Measurements from ENCODE around the gene IYD. TPM values are rescaled to one million over a fixed set of nuclear protein-coding genes. Genes with fewer than 3 reads are reported as not detected.

The IYD gene
- total and polyA plus RNA-seq, 9 of the 15 experiments (the other 6 are each of a cell fraction or from before 2014, with no cell fraction given), result not detected

DNA sequence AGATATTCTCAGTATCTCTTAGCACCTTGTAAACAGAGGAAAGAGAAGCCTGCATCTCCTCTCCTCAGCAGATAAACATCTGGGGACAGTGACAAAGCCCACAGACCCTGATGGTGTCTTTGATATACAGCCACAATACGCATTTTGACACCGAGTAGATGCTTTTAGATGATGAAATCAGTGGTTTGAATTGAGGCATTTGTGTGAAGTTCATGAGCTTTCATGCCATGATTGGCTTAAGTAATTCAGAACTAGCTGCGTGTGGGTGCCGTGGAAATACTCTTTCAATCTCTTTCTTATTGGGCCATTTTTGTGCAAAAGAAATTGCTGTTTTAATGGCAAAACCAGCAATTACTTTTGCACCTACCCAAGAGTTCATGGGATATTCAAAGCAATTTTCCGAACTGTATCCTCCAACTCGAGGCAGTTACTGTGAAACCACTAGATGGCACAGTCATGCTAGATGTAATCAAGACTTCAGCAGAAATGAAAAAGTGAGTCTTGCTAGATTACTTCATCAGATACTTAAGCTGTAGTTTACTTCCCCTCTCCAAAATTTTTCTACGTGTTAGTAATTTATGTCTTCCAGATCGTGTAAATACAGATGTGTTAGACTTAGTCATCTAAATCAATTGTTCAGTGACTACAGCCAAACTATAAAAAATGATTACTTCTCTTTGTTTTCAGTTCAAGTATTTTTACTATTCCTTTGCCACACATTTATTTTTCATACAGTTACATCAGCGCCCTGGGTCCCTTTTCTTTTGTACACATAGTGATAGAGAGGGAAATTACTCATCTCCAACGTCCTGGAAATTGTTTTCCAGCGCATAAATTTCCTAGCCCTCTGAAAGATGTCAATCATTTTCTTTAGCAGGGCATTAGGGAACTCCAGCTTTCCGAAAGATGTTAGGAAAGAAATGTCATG, 49.4 kb downstream of the IYD start (continued):
- peak; percentile 40; the same call in 1 of the 2 replicates for TF ChIP-seq DEAF1 (CRISPR knock-in tag; IDR thresholded peaks at IDR 0.05)
- TF ChIP-seq FOXP1 (CRISPR knock-in tag; IDR thresholded peaks at IDR 0.05), result no peak
- no peak for TF ChIP-seq ZNF778 (CRISPR knock-in tag; IDR thresholded peaks at IDR 0.05)
- no peak for TF ChIP-seq EP400 (IDR thresholded peaks at IDR 0.05)
- TF ChIP-seq EP300 (IDR thresholded peaks at IDR 0.05; ENCODE audit: low read length), result peak; percentile 38
- peak; percentile 41; the same call in 1 of the 2 replicates for TF ChIP-seq ZNF384 (IDR thresholded peaks at IDR 0.05; ENCODE audit: low read depth, low read length)
- 0 out of 2 replicates have a peak, but pooled peaks have one; percentile 6 for TF ChIP-seq STAT5A (IDR thresholded peaks at IDR 0.05; ENCODE audit: borderline replicate concordance, low read length)
- TF ChIP-seq, protein P1, sequence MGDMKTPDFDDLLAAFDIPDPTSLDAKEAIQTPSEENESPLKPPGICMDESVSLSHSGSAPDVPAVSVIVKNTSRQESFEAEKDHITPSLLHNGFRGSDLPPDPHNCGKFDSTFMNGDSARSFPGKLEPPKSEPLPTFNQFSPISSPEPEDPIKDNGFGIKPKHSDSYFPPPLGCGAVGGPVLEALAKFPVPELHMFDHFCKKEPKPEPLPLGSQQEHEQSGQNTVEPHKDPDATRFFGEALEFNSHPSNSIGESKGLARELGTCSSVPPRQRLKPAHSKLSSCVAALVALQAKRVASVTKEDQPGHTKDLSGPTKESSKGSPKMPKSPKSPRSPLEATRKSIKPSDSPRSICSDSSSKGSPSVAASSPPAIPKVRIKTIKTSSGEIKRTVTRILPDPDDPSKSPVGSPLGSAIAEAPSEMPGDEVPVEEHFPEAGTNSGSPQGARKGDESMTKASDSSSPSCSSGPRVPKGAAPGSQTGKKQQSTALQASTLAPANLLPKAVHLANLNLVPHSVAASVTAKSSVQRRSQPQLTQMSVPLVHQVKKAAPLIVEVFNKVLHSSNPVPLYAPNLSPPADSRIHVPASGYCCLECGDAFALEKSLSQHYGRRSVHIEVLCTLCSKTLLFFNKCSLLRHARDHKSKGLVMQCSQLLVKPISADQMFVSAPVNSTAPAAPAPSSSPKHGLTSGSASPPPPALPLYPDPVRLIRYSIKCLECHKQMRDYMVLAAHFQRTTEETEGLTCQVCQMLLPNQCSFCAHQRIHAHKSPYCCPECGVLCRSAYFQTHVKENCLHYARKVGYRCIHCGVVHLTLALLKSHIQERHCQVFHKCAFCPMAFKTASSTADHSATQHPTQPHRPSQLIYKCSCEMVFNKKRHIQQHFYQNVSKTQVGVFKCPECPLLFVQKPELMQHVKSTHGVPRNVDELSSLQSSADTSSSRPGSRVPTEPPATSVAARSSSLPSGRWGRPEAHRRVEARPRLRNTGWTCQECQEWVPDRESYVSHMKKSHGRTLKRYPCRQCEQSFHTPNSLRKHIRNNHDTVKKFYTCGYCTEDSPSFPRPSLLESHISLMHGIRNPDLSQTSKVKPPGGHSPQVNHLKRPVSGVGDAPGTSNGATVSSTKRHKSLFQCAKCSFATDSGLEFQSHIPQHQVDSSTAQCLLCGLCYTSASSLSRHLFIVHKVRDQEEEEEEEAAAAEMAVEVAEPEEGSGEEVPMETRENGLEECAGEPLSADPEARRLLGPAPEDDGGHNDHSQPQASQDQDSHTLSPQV (IDR thresholded peaks at IDR 0.05), result no peak
- TF ChIP-seq, protein P2, sequence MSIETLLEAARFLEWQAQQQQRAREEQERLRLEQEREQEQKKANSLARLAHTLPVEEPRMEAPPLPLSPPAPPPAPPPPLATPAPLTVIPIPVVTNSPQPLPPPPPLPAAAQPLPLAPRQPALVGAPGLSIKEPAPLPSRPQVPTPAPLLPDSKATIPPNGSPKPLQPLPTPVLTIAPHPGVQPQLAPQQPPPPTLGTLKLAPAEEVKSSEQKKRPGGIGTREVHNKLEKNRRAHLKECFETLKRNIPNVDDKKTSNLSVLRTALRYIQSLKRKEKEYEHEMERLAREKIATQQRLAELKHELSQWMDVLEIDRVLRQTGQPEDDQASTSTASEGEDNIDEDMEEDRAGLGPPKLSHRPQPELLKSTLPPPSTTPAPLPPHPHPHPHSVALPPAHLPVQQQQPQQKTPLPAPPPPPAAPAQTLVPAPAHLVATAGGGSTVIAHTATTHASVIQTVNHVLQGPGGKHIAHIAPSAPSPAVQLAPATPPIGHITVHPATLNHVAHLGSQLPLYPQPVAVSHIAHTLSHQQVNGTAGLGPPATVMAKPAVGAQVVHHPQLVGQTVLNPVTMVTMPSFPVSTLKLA (conservative IDR thresholded peaks at IDR 0.05), result no peak
- TF ChIP-seq, protein P3, sequence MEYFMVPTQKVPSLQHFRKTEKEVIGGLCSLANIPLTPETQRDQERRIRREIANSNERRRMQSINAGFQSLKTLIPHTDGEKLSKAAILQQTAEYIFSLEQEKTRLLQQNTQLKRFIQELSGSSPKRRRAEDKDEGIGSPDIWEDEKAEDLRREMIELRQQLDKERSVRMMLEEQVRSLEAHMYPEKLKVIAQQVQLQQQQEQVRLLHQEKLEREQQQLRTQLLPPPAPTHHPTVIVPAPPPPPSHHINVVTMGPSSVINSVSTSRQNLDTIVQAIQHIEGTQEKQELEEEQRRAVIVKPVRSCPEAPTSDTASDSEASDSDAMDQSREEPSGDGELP (CRISPR knock-in tag; IDR thresholded peaks at IDR 0.05; ENCODE audit: borderline replicate concordance), result no peak
- TF ChIP-seq CCAR2 (IDR thresholded peaks at IDR 0.05; ENCODE audit: low read depth, low read length), result no peak
- no peak for TF ChIP-seq PPARD (CRISPR knock-in tag; IDR thresholded peaks at IDR 0.05)
- TF ChIP-seq ZNF785 (CRISPR knock-in tag; IDR thresholded peaks at IDR 0.05), result no peak
- no peak for TF ChIP-seq CREM (IDR thresholded peaks at IDR 0.05; ENCODE audit: low read depth)
- no peak for TF ChIP-seq SNRNP70 (optimal IDR thresholded peaks at IDR 0.05; ENCODE audit: low read depth, low read length)
- TF ChIP-seq XRCC5 (IDR thresholded peaks at IDR 0.05; ENCODE audit: low read depth, low read length), result no peak

All from K562 (cell line).